Hindlimb muscle (tissue), 1 donor: Measurements from ENCODE around the gene GFRA1. TPM values are rescaled to one million over a fixed set of nuclear protein-coding genes. Genes with fewer than 3 reads are reported as not detected.
A peak's percentile ranks its signal among the peaks of the same experiment; 100 is the strongest.

Source experiments
- DNase-seq: peaks from one replicate; pipeline ENCODE4 v3.0.0-alpha.2; 2013
- polyA plus RNA-seq: library from polyadenylated mRNA; unstranded; fragments of 120-200 nt; gene quantifications from one replicate; pipeline ENCODE4 v1.2.1, GENCODE V29; 2013; ENCODE audit not compliant: insufficient read length

GFRA1 gene
- polyA plus RNA-seq, 1 donor: 33.4 TPM

GRCh38 chr10:116240157-116240950 is 32.7 kb downstream of the GFRA1 start:
- DNase-seq: no peak

DNA sequence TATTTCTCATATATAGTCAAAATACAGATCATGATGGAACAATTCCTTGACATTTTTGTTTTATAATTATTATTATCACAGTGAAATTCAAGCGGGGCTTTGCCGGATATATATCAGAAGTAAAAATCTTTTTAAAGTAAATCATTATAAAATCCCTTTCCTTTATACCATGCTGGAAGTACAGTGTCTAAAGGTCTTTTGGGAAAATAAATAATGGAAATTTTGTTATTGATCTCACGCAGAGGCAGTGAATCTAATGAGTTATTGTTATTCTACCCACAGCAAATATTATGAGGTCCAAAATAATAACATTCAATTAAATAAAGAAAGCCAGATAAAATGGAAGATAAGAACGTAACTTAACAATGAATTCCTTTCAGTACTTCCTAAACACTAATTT is 33.8 kb downstream of the GFRA1 start:
- DNase-seq: no peak

DNA sequence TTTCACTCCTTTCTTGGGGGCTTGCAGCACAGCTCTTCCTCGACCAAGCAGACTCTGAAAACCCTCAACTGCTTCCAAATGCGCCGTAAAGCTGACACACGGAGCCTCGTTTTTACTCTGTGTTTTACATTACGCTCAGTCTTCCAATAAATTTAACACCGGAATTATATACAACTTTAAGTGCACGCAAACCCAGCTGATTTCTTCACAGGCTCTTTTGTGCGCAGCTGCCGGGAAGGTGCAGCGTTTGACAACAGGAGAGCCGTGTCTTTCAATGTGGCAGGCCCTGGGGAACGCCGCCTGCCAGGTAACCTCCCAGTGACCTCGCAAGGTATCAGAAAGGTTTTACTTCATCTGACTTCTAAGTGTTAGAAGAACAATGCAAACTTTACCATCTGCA is 35.0 kb downstream of the GFRA1 start:
- DNase-seq: peak; percentile 29

DNA sequence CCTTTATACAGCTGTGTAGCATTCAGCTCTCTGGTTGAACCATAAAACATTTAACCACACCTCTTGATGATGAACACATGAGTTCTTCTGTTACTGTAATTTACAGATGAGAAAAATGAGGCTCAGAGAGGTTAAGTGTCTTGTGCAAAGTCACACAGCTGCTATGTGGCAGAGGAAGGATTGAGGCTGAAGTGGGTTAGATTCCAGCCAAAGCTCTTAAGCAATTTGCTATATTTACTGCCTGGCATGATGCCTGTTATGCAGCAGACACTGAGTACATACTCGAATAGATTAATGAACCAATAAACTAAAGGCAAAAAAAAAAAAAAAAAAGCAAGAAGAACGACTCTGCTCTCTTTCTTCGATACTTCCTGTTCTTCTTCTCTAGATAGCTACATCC is 35.7 kb downstream of the GFRA1 start:
- DNase-seq: no peak

DNA sequence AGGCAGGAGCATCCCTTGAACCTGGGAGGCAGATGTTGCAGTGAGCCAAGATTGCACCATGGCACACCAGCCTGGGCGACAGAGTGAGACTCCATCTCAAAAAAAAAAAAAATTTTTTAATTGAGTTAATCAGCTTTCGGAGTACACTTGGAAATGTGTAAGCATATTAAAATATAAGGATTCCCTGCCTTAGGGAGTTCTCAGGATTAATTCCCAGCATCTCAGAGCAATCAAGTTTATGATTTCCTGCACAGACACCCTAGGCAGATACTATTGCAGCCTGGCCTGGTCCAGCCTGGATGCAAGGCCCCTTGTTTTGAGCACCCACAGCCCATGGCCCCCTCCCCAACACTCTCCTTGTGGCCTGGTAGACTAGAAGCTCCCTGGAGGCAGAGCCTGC is 39.8 kb downstream of the GFRA1 start:
- DNase-seq: no peak

DNA sequence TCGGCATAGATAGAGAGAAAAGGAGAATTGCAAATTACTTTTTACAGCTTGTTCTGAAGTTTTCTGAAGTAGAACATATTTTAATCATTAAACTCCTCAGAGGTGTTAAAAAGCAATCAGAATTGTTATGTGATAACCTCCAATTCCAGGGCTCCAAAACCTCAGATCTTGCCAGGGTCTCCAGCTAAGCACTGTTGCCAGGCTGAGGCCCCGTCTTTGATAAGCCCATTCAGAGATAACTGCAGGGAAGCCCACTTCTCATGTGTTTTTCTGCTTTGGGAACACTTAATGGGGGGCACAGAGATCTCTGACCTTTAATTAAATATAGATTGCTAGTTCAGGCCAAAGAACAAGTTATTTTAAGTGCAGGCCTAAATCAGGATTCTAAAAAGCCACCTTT is 40.4 kb downstream of the GFRA1 start:
- DNase-seq: no peak

DNA sequence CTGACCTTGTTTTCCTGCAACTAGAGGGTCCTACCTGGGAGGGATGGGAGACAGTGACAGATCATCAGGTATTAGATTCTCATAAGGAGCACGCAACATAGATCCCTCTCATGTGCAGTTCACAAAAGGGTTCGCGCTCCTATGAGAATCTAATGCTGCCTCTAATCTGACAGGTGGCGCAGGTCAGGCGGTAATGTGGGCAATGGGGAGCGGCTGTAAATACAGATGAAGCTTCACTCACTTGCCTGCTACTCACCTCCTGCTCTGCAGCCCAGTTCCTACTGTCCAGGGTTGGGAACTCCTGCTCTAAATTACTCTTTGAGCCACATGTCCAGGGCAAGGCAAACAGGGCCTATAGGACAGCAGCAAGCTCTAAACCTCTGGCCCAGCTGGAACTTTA is 46.2 kb downstream of the GFRA1 start:
- no peak for DNase-seq

DNA sequence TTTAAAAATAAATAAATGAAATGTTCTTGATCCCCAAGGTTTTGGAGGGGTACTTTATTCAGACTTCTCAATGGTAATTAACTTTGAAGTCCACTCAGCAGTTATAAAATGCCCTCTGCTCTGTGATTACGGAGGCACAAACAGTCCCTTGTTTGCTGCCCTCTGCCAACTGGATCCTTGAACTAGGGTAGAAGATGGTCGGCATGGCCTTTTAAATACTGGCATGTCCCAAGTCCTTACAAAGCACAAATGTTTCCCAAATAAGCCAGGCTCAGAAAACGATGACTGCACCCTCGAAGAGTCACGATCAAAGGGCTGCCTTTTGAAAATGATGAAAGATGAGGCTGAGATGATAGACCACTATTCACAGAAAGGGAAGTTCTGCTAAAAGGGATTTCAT is 47.0 kb downstream of the GFRA1 start:
- no peak for DNase-seq

- DNase-seq: no peak
Observed at GRCh38 chr10:116223289-116223688, 49.7 kb downstream of the GFRA1 start.

GRCh38 chr10:116221053-116221452 is 52.0 kb downstream of the GFRA1 start:
- no peak for DNase-seq

DNA sequence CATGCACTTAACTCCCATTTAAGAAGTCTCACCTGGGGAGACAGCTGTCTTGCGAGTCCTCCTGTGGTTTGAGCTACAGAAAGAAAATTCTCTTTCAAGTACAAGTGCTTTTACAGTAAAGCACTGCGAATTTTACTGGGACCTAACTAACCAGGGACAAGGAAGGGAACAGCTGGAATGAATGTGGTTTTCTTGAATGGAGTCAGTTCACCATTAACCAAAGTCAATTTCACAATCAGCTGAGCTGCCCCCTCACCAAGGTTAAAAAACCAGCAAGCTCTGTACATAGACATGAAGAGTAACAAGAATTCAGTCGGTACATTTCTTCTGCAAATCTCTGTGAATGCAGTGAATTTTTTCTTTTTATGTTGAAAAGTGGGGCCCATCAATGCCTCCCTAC is 56.3 kb downstream of the GFRA1 start:
- DNase-seq: no peak

DNA sequence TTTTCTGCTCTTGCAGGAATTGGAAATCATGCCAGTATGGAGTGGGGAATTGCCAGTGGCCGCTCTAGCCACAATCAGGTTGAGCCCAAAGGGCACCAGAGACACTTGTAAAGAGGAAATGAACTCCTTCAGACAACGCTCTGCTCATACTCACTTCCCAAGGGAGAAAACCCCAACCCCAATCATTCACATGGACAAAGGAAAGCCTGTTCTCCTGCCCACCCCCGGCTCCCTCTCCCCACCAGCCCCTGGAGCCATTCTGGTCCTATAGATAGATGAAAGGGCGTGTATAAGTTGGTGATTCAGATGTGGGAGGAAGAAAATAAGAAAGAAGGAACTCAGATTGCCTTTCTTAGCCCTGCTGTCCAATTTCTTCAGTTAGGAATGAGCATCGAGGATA is 57.4 kb downstream of the GFRA1 start:
- DNase-seq: no peak

DNA sequence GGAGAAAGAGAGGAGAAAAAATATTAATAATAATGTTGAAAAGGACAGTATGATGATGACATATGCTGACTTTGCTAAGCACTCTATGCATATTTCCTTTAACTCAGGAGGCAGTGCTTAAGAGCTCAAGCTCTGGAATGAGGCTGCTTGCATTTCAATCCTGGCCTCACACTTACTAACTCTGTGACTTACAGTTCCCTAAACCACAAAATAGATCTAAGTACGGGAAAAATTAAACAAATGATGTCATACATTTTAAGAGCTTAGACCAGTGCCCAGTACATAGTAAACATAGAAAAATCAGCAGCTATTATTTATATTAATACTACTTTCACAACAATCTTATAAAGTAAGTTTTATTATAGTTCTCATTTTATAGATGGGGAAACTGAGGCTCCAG is 61.3 kb downstream of the GFRA1 start:
- DNase-seq: no peak

DNA sequence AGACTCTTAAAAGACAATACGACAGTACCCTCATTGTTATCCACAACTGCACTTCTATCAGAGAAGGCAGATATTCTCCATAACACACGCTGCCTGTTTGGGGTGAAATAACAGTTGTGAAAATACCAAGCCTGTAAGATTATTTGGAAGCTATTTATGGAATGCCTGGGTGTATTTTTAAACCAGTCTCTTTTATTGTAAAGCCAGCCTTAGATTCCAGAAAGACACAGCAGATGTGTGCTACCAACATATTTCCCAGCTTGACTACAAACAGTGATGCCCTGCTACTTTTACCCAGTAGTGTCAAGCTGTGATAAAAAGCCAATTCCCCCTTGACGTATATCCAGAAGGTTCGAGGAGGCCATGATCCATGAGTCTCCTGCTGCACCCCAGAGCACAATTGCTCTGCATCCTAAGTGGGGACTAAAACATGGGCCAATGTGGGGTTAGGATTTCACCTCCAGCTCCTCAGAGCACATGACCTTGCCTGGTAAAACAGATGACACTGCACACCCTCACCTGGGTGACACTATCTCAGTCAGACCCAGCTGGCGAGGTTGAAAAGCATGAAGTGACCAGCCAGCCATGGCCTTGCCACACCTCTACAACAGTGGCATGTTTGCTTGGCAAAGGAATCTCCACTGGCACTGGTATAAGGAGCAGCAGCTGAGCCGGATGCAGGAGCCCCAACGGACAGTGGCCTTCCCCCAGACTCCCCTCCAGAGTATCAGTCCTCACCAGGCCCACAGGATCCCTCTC is 62.2 kb downstream of the GFRA1 start:
- no peak for DNase-seq

DNA sequence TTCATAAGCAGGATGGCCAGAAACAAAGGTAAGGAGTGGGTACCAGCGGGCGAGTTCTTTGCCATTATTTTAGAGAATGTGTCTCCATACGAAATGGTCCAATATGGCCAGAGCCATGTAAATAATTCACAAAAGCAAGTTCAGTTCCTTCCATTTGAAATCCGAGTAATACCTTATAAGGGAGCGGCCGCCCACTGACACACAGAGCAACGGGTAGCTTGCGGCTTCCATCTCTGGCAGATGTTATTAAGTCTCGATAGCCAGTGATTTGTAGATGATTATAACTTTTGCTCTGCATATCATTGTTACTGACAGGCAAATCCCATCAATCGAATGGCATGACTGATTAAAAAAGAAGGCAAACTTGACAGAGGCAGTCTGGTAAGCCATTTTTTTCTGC is 63.2 kb downstream of the GFRA1 start:
- DNase-seq: no peak

- no peak for DNase-seq
Observed at GRCh38 chr10:116208956-116209567, 63.9 kb downstream of the GFRA1 start.

DNA sequence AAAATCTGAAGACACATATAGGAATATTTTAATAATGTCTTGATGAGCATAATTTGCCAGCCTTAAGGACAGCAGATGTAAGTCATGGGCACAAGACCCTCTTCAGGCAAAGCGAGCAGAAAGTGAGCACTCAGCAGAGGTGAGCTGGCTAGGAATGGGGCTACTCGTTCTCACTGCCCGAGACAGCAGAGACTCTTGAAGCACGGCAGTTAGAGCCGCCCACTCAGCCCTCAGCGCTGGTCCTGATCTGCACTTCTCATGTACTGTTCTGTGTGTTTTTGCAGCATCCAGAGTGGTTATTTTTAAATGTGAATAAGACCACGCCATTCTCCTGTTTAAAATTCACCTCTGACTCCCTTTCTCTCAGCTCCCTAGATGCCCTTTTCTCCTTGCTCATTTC is 65.3 kb downstream of the GFRA1 start:
- no peak for DNase-seq

GRCh38 chr10:116203661-116204060 is 69.3 kb downstream of the GFRA1 start:
- DNase-seq: no peak

DNA sequence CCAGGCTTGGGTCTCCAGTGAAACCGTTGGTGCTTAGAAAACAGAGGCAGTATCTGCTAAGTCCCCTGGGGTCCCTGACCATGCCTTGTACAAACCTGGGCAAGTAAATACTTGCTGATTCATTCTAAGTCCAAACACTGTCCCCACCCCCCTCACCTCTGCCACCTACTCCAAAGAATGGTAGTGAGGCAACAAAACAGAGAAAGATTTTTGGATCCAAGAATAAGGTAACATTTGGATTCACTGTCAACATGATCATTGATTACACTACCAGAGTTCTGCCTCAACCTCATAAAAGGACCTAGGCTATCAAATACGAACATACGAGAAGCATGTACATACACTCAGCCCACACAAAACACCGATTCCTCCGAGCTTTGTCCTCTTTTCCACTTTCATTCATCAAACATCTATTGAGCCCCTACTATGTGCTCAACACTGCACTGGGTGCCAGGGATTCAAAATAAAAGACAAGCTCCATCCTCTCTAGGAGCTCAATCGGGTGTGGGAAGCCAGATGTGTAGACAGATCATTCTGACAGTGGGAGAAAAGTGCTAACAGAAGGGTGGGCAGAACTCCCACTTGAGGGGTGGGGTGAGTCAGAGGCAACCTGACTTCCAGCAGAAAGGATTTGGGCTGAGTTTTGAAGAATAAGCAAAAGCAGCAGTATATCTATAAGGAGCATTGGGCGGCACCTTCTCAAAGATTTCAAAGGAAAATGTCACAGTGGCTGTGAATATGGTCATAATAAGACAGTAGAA is 71.2 kb downstream of the GFRA1 start:
- DNase-seq: no peak

GRCh38 chr10:116201011-116201410 is 72.0 kb downstream of the GFRA1 start:
- DNase-seq: no peak

DNA sequence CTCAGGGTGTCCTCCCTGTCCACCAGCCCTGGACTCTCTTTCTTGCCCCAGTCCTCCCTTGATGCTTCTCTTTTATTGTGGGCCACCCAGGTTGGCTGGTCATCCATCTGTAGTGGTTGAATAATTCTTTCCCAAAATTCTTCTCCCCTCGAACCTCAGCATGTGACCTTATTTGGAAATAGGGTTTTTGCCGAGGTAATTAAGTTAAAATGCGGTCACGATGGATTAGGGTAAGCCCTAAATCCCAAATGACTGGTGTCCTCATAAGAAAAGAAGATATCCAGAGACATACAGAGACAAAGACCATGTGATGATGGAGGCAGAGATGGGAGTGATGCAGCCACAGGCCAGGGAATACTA is 74.3 kb downstream of the GFRA1 start:
- no peak for DNase-seq

DNA sequence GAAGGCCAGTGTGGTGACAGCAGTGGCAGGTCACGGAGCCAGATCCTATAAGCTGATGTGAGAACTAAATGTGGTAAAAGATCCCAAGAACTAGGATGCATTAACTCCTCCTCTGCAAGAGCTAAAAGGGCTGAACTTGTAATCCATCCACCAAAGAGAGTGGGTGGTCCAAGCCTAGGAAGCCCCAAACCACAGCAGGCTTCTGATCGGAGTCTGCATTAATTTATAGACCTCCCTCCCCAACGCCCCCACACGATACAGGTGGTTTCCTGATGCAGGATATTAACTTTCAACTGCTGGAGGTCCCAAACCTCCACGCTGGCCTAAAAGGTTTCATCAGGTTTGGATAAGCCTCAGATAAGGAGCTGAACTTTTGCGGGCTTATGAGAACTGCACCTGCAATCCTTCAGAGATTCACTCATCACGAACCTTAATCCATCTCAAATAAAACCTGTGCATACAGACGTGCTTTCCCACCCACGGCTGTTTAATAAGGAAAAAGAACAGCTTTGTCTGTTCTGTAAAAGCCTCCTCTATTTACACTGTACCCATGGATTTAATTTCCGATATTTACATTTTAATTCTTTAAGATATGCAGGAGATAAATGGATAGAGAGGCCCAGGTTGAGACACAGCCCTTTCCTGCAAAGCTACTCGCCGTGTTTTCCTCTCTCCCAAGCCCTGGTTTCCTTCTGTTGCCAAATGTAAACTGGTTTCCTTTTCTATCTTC is 74.9 kb downstream of the GFRA1 start:
- no peak for DNase-seq
